ENCODE data around the gene DSG2.

The DSG2 gene

GRCh38 chr18:31526374-31526773, 28.4 kb downstream of the DSG2 start (continued):
- TF ChIP-seq PATZ1 (CRISPR knock-in tag; IDR thresholded peaks at IDR 0.05; ENCODE audit: borderline replicate concordance) (no peak), CSRNP3 (CRISPR knock-in tag; IDR thresholded peaks at IDR 0.05) (no peak), ZNF8 (CRISPR knock-in tag; IDR thresholded peaks at IDR 0.05) (no peak)

- no peak for TF ChIP-seq CSRNP3 (CRISPR knock-in tag; IDR thresholded peaks at IDR 0.05)
- TF ChIP-seq ZFP3 (CRISPR knock-in tag; IDR thresholded peaks at IDR 0.05), result no peak
- TF ChIP-seq TSHZ2 (CRISPR knock-in tag; IDR thresholded peaks at IDR 0.05), result no peak
- ATAC-seq, result no peak
Observed at GRCh38 chr18:31533236-31533635, 35.3 kb downstream of the DSG2 start.

- no peak for ATAC-seq
- no peak for TF ChIP-seq TSHZ2 (CRISPR knock-in tag; IDR thresholded peaks at IDR 0.05)
- no peak for TF ChIP-seq PPARA (CRISPR knock-in tag; IDR thresholded peaks at IDR 0.05; ENCODE audit: borderline replicate concordance)
- TF ChIP-seq ZC3H10 (CRISPR knock-in tag; IDR thresholded peaks at IDR 0.05), result no peak
- TF ChIP-seq ARNTL (CRISPR knock-in tag; IDR thresholded peaks at IDR 0.05; ENCODE audit: borderline replicate concordance, low read depth), result no peak
- no peak for TF ChIP-seq TCF4 (CRISPR knock-in tag; IDR thresholded peaks at IDR 0.05; ENCODE audit: borderline replicate concordance)
- no peak for TF ChIP-seq BACH2 (CRISPR knock-in tag; IDR thresholded peaks at IDR 0.05; ENCODE audit: borderline replicate concordance)
- TF ChIP-seq ZNF565 (CRISPR knock-in tag; conservative IDR thresholded peaks at IDR 0.05; ENCODE audit: low read depth), result no peak
- TF ChIP-seq CSDC2 (CRISPR knock-in tag; IDR thresholded peaks at IDR 0.05), result no peak
- no peak for TF ChIP-seq PATZ1 (CRISPR knock-in tag; IDR thresholded peaks at IDR 0.05; ENCODE audit: borderline replicate concordance)
- TF ChIP-seq ZNF70 (CRISPR knock-in tag; IDR thresholded peaks at IDR 0.05), result no peak
- no peak for TF ChIP-seq OSR1 (CRISPR knock-in tag; IDR thresholded peaks at IDR 0.05)
- TF ChIP-seq ZFP3 (CRISPR knock-in tag; IDR thresholded peaks at IDR 0.05), result no peak
- TF ChIP-seq ISL1 (CRISPR knock-in tag; IDR thresholded peaks at IDR 0.05), result no peak
- no peak for TF ChIP-seq RARB (CRISPR knock-in tag; IDR thresholded peaks at IDR 0.05)
Observed at GRCh38 chr18:31538837-31539236, 40.9 kb downstream of the DSG2 start.
